HL-60 (cell line): ENCODE data around the gene CCDC195.

Experiments
- GABPA ChIP-seq: IDR thresholded peaks from 2 replicates; pipeline ENCODE4 v1.6.1; 2012; ENCODE audit warnings: low read depth
- POLR2AphosphoS5 ChIP-seq: IDR thresholded peaks from 2 replicates; pipeline ENCODE4 v1.6.1; 2012; ENCODE audit warnings: low read depth
- SPI1 ChIP-seq: IDR thresholded peaks from 2 replicates; pipeline ENCODE4 v1.6.1; 2012; ENCODE audit warnings: low read depth, mild to moderate bottlenecking, borderline replicate concordance
- TF ChIP-seq, protein P1 (sequence below): IDR thresholded peaks from one replicate; pipeline ENCODE4 v1.5.1; 2011; ENCODE audit warnings: low read length, control low read depth, inconsistent platforms; ENCODE audit not compliant: insufficient read depth
- TF ChIP-seq, protein P2 (sequence below): IDR thresholded peaks from 2 replicates; pipeline ENCODE4 v1.6.1; 2012; ENCODE audit warnings: low read depth; ENCODE audit not compliant: insufficient replicate concordance

DNA sequence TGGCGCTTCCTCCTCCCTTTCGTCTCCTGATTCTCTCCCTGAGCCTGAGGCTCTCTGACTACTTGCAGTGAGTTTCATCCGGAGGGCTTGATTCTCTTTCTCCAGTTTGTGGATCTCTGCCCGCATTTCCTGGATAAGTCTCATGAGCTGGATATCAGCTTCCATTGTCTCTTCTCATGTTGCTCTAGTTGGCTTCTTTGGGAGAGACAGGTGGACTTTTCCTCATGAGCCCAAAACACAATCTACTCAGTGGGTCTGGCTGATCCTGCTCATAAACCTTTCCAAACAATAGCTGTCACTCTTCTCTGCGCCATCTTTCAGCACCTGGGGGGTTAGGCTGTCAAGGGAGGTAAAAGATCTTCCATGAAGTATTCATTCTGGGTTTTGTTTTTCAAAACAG, at the start of gene CCDC195:
- TF ChIP-seq, protein P1, sequence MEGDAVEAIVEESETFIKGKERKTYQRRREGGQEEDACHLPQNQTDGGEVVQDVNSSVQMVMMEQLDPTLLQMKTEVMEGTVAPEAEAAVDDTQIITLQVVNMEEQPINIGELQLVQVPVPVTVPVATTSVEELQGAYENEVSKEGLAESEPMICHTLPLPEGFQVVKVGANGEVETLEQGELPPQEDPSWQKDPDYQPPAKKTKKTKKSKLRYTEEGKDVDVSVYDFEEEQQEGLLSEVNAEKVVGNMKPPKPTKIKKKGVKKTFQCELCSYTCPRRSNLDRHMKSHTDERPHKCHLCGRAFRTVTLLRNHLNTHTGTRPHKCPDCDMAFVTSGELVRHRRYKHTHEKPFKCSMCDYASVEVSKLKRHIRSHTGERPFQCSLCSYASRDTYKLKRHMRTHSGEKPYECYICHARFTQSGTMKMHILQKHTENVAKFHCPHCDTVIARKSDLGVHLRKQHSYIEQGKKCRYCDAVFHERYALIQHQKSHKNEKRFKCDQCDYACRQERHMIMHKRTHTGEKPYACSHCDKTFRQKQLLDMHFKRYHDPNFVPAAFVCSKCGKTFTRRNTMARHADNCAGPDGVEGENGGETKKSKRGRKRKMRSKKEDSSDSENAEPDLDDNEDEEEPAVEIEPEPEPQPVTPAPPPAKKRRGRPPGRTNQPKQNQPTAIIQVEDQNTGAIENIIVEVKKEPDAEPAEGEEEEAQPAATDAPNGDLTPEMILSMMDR: no peak
- TF ChIP-seq GABPA: no peak
- TF ChIP-seq POLR2AphosphoS5: no peak
- no peak for TF ChIP-seq SPI1
- TF ChIP-seq, protein P2, sequence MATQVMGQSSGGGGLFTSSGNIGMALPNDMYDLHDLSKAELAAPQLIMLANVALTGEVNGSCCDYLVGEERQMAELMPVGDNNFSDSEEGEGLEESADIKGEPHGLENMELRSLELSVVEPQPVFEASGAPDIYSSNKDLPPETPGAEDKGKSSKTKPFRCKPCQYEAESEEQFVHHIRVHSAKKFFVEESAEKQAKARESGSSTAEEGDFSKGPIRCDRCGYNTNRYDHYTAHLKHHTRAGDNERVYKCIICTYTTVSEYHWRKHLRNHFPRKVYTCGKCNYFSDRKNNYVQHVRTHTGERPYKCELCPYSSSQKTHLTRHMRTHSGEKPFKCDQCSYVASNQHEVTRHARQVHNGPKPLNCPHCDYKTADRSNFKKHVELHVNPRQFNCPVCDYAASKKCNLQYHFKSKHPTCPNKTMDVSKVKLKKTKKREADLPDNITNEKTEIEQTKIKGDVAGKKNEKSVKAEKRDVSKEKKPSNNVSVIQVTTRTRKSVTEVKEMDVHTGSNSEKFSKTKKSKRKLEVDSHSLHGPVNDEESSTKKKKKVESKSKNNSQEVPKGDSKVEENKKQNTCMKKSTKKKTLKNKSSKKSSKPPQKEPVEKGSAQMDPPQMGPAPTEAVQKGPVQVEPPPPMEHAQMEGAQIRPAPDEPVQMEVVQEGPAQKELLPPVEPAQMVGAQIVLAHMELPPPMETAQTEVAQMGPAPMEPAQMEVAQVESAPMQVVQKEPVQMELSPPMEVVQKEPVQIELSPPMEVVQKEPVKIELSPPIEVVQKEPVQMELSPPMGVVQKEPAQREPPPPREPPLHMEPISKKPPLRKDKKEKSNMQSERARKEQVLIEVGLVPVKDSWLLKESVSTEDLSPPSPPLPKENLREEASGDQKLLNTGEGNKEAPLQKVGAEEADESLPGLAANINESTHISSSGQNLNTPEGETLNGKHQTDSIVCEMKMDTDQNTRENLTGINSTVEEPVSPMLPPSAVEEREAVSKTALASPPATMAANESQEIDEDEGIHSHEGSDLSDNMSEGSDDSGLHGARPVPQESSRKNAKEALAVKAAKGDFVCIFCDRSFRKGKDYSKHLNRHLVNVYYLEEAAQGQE: no peak
